ENCODE measurements around the gene CUL1. TPM values are rescaled to one million over a fixed set of nuclear protein-coding genes. Genes with fewer than 3 reads are reported as not detected.

The CUL1 gene
- total RNA-seq, 2 donors from 2014 or later, result 47.0 to 60.0 TPM

GRCh38 chr7:148791546-148791945 lies 92.8 kb downstream of the CUL1 start:
- TF ChIP-seq CTCF (IDR thresholded peaks at IDR 0.05), result no peak
- ATAC-seq (ENCODE audit: insufficient number of reproducible peaks, low FRiP score, low read depth) (no peak), DNase-seq (ENCODE audit: low spot score) (no peak)
- H3K27me3 ChIP-seq (replicated peaks; ENCODE audit: insufficient read depth), result no peaks in the 10 kb centered on the region
- H3K4me3 ChIP-seq, result no peak overlapping the region
- no peak overlapping the region for H3K27ac ChIP-seq
- peaks cover 68% of the 10 kb centered on the region for H3K36me3 ChIP-seq
- H3K9me3 ChIP-seq, result no peaks in the 10 kb centered on the region
- no peaks in the 10 kb centered on the region for H3K4me1 ChIP-seq (ENCODE audit: control insufficient read depth in 1 of 2, low read depth in 2 of 2)

- Histone ChIP-seq H3K27me3 (replicated peaks; ENCODE audit: insufficient read depth) (no peaks in the 10 kb centered on the region), H3K27ac (no peak overlapping the region), H3K36me3 (peaks cover 63% of the 10 kb centered on the region), H3K4me3 (no peak overlapping the region), H3K9me3 (no peaks in the 10 kb centered on the region), H3K4me1 (ENCODE audit: control insufficient read depth in 1 of 2, low read depth in 2 of 2) (no peaks in the 10 kb centered on the region)
- DNase-seq (ENCODE audit: low spot score), result no peak
- TF ChIP-seq CTCF (IDR thresholded peaks at IDR 0.05), result no peak
- no peak for ATAC-seq (ENCODE audit: insufficient number of reproducible peaks, low FRiP score, low read depth)
Measured at GRCh38 chr7:148793590-148793989, 94.9 kb downstream of the CUL1 start.

GRCh38 chr7:148794476-148794875 lies 95.8 kb downstream of the CUL1 start:
- ATAC-seq (ENCODE audit: insufficient number of reproducible peaks, low FRiP score, low read depth), result no peak
- TF ChIP-seq CTCF (IDR thresholded peaks at IDR 0.05), result no peak
- no peaks in the 10 kb centered on the region for H3K9me3 ChIP-seq
- H3K36me3 ChIP-seq, result peaks cover 68% of the 10 kb centered on the region
- no peak for DNase-seq (ENCODE audit: low spot score)
- H3K27me3 ChIP-seq (replicated peaks; ENCODE audit: insufficient read depth), result no peaks in the 10 kb centered on the region
- no peaks in the 10 kb centered on the region for H3K4me1 ChIP-seq (ENCODE audit: control insufficient read depth in 1 of 2, low read depth in 2 of 2)
- no peak overlapping the region for H3K27ac ChIP-seq
- no peak overlapping the region for H3K4me3 ChIP-seq

- no peaks in the 10 kb centered on the region for H3K9me3 ChIP-seq
- ATAC-seq (ENCODE audit: insufficient number of reproducible peaks, low FRiP score, low read depth), result no peak
- no peak overlapping the region for H3K27ac ChIP-seq
- no peak overlapping the region for H3K4me3 ChIP-seq
- no peak for DNase-seq (ENCODE audit: low spot score)
- no peak for TF ChIP-seq CTCF (IDR thresholded peaks at IDR 0.05)
- H3K4me1 ChIP-seq (ENCODE audit: control insufficient read depth in 1 of 2, low read depth in 2 of 2), result no peaks in the 10 kb centered on the region
- peaks cover 69% of the 10 kb centered on the region for H3K36me3 ChIP-seq
- H3K27me3 ChIP-seq (replicated peaks; ENCODE audit: insufficient read depth), result no peaks in the 10 kb centered on the region
Measured at GRCh38 chr7:148796841-148797240, 98.1 kb downstream of the CUL1 start.

- ATAC-seq (ENCODE audit: insufficient number of reproducible peaks, low FRiP score, low read depth), result no peak
- Histone ChIP-seq H3K27ac (no peak overlapping the region), H3K4me3 (no peak overlapping the region), H3K36me3 (peaks cover 44% of the 10 kb centered on the region), H3K27me3 (replicated peaks; ENCODE audit: insufficient read depth) (no peaks in the 10 kb centered on the region), H3K4me1 (ENCODE audit: control insufficient read depth in 1 of 2, low read depth in 2 of 2) (no peaks in the 10 kb centered on the region), H3K9me3 (no peaks in the 10 kb centered on the region)
- TF ChIP-seq CTCF (IDR thresholded peaks at IDR 0.05), result no peak
- DNase-seq (ENCODE audit: low spot score), result no peak
Measured at GRCh38 chr7:148799893-148800555, 101.3 kb downstream of the CUL1 start.
